ENCODE data around the gene XRN2.

DNA sequence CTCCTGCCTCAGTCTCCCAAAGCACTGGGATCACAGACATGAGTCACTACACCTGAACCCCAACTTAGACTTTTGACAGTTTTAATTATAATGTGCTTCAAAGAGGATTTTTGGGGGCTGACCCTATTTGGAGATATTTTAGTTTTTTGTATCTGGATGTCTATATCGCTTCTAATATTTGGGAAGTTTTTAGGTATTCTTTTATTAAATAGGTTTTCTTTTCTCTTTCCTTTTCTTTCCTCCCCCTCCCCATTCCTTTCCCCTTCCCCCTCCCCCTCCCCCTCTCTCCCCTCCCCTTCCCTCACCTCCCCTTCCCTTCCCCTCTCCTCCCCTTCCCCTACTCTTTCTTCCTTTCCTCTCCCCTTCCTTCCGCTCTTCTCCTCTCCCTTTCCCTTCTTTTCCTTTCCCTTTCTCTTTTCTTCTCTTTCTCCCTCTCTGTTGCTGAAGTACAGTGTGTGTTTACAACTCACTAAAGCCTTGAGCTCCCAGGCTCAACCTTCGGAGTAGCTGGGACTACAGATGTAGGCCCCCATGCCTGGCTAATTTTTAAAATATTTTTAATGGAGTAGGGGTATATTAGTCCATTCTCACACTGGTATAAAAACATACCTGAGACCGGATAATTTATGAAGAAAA, 118.6 kb downstream of the XRN2 start:
- no peak for TF ChIP-seq POLR2A (IDR thresholded peaks at IDR 0.05)
- TF ChIP-seq, protein P1, sequence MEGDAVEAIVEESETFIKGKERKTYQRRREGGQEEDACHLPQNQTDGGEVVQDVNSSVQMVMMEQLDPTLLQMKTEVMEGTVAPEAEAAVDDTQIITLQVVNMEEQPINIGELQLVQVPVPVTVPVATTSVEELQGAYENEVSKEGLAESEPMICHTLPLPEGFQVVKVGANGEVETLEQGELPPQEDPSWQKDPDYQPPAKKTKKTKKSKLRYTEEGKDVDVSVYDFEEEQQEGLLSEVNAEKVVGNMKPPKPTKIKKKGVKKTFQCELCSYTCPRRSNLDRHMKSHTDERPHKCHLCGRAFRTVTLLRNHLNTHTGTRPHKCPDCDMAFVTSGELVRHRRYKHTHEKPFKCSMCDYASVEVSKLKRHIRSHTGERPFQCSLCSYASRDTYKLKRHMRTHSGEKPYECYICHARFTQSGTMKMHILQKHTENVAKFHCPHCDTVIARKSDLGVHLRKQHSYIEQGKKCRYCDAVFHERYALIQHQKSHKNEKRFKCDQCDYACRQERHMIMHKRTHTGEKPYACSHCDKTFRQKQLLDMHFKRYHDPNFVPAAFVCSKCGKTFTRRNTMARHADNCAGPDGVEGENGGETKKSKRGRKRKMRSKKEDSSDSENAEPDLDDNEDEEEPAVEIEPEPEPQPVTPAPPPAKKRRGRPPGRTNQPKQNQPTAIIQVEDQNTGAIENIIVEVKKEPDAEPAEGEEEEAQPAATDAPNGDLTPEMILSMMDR (IDR thresholded peaks at IDR 0.05): no peak

Measured in Peyer's patch (tissue), 4 donors.